Measurements from ENCODE around the gene HEXA.

HEXA gene

DNA sequence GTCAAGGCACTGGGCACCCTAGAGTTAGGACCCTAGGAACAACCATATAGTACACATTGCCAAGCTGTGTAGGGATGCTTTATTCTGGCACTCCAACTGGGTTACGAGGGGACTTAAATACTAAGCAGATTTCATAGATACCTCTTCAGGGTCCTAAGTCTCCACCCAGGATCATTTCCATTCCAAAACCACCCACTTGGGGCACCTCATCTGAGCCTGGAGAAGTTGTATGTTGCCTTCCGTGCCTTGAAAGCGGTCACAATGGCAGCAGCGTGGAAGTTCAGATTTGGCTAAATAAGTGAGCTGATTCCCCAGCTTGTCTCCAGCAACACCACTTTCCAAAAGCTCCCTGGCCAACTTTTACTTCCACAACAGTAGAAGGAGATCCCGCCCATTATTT, 26.9 kb upstream of the HEXA start (continued):
- TF ChIP-seq, protein P1, sequence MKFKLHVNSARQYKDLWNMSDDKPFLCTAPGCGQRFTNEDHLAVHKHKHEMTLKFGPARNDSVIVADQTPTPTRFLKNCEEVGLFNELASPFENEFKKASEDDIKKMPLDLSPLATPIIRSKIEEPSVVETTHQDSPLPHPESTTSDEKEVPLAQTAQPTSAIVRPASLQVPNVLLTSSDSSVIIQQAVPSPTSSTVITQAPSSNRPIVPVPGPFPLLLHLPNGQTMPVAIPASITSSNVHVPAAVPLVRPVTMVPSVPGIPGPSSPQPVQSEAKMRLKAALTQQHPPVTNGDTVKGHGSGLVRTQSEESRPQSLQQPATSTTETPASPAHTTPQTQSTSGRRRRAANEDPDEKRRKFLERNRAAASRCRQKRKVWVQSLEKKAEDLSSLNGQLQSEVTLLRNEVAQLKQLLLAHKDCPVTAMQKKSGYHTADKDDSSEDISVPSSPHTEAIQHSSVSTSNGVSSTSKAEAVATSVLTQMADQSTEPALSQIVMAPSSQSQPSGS (tag by site-specific recombination; IDR thresholded peaks at IDR 0.05; ENCODE audit: low read depth), result no peak
- TF ChIP-seq ZNF571 (tag by site-specific recombination; IDR thresholded peaks at IDR 0.05) (no peak), ZNF785 (tag by site-specific recombination; IDR thresholded peaks at IDR 0.05) (no peak), ZNF549 (tag by site-specific recombination; IDR thresholded peaks at IDR 0.05) (no peak), MYNN (tag by site-specific recombination; IDR thresholded peaks at IDR 0.05; ENCODE audit: borderline replicate concordance) (no peak), ZSCAN16 (tag by site-specific recombination; IDR thresholded peaks at IDR 0.05) (no peak)
- TF ChIP-seq, protein P2, sequence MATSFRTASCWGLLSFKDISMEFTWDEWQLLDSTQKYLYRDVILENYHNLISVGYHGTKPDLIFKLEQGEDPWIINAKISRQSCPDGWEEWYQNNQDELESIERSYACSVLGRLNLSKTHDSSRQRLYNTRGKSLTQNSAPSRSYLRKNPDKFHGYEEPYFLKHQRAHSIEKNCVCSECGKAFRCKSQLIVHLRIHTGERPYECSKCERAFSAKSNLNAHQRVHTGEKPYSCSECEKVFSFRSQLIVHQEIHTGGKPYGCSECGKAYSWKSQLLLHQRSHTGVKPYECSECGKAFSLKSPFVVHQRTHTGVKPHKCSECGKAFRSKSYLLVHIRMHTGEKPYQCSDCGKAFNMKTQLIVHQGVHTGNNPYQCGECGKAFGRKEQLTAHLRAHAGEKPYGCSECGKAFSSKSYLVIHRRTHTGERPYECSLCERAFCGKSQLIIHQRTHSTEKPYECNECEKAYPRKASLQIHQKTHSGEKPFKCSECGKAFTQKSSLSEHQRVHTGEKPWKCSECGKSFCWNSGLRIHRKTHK (tag by site-specific recombination; IDR thresholded peaks at IDR 0.05), result no peak

DNA sequence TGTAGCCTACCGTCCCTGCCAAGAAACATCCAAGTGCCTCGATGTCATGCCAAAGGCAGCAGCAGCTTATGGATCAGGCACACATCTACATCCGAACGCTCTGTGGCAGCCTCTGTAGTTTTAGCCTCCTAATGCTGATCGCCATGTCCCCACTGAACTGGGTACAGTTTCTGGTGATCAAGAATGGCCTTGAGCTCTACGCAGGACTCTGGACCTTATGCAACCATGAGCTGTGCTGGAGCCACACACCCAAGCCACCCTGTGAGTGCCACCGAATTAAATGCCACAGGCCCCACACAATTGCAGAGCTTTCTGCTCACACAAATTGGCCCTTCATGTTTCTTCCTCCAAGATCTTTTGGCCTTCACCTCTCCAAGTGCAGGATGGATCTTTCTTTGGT, 22.8 kb upstream of the HEXA start:
- Histone ChIP-seq H3K36me3 (ENCODE audit: control insufficient read depth in 2 of 2, insufficient read depth in 1 of 2, low read length in 2 of 2) (no peaks in the 10 kb centered on the region), H3K27ac (ENCODE audit: extremely low read depth, low read depth, low read length) (no peak overlapping the region), H3K9me3 (ENCODE audit: control insufficient read depth, insufficient read depth, low read depth, low read length) (no peaks in the 10 kb centered on the region), H3K4me1 (ENCODE audit: control insufficient read depth, insufficient read depth, low read length) (peaks cover 2% of the 10 kb centered on the region; the same call in 1 of the 2 replicates), H3K4me3 (ENCODE audit: low read depth, low read length) (no peak overlapping the region)
- ChIA-PET CTCF (no interaction called here), POLR2A (no interaction called here)
- TF ChIP-seq ZNF391 (tag by site-specific recombination; IDR thresholded peaks at IDR 0.05; ENCODE audit: borderline replicate concordance, low read depth) (no peak), HOXC10 (CRISPR knock-in tag; IDR thresholded peaks at IDR 0.05) (no peak), ZNF558 (tag by site-specific recombination; IDR thresholded peaks at IDR 0.05) (no peak), ZNF544 (tag by site-specific recombination; IDR thresholded peaks at IDR 0.05) (no peak), ZNF214 (tag by site-specific recombination; IDR thresholded peaks at IDR 0.05; ENCODE audit: borderline replicate concordance) (no peak), ZNF114 (tag by site-specific recombination; IDR thresholded peaks at IDR 0.05) (no peak), ZNF549 (tag by site-specific recombination; IDR thresholded peaks at IDR 0.05) (no peak), ZNF37A (tag by site-specific recombination; IDR thresholded peaks at IDR 0.05) (no peak), ZNF433 (tag by site-specific recombination; IDR thresholded peaks at IDR 0.05; ENCODE audit: low read depth) (no peak), ZNF221 (tag by site-specific recombination; IDR thresholded peaks at IDR 0.05; ENCODE audit: borderline replicate concordance) (no peak), ZNF624 (tag by site-specific recombination; IDR thresholded peaks at IDR 0.05) (no peak), KLF9 (tag by site-specific recombination; IDR thresholded peaks at IDR 0.05; ENCODE audit: low read depth) (no peak), ZNF140 (tag by site-specific recombination; IDR thresholded peaks at IDR 0.05) (no peak), ZNF175 (tag by site-specific recombination; IDR thresholded peaks at IDR 0.05) (no peak), GLIS2 (tag by site-specific recombination; IDR thresholded peaks at IDR 0.05) (no peak), ZEB2 (tag by site-specific recombination; IDR thresholded peaks at IDR 0.05) (no peak)
- TF ChIP-seq, protein P3, sequence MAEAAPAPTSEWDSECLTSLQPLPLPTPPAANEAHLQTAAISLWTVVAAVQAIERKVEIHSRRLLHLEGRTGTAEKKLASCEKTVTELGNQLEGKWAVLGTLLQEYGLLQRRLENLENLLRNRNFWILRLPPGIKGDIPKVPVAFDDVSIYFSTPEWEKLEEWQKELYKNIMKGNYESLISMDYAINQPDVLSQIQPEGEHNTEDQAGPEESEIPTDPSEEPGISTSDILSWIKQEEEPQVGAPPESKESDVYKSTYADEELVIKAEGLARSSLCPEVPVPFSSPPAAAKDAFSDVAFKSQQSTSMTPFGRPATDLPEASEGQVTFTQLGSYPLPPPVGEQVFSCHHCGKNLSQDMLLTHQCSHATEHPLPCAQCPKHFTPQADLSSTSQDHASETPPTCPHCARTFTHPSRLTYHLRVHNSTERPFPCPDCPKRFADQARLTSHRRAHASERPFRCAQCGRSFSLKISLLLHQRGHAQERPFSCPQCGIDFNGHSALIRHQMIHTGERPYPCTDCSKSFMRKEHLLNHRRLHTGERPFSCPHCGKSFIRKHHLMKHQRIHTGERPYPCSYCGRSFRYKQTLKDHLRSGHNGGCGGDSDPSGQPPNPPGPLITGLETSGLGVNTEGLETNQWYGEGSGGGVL (tag by site-specific recombination; IDR thresholded peaks at IDR 0.05), result no peak
- TF ChIP-seq, protein P4, sequence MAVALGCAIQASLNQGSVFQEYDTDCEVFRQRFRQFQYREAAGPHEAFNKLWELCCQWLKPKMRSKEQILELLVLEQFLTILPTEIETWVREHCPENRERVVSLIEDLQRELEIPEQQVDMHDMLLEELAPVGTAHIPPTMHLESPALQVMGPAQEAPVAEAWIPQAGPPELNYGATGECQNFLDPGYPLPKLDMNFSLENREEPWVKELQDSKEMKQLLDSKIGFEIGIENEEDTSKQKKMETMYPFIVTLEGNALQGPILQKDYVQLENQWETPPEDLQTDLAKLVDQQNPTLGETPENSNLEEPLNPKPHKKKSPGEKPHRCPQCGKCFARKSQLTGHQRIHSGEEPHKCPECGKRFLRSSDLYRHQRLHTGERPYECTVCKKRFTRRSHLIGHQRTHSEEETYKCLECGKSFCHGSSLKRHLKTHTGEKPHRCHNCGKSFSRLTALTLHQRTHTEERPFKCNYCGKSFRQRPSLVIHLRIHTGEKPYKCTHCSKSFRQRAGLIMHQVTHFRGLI (tag by site-specific recombination; IDR thresholded peaks at IDR 0.05), result no peak
- TF ChIP-seq, protein P5, sequence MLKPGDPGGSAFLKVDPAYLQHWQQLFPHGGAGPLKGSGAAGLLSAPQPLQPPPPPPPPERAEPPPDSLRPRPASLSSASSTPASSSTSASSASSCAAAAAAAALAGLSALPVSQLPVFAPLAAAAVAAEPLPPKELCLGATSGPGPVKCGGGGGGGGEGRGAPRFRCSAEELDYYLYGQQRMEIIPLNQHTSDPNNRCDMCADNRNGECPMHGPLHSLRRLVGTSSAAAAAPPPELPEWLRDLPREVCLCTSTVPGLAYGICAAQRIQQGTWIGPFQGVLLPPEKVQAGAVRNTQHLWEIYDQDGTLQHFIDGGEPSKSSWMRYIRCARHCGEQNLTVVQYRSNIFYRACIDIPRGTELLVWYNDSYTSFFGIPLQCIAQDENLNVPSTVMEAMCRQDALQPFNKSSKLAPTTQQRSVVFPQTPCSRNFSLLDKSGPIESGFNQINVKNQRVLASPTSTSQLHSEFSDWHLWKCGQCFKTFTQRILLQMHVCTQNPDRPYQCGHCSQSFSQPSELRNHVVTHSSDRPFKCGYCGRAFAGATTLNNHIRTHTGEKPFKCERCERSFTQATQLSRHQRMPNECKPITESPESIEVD (tag by site-specific recombination; IDR thresholded peaks at IDR 0.05), result no peak

Measured in HEK293 (cell line).